Neural cell (in vitro differentiated cells): ENCODE measurements around the gene SLC25A43. TPM values are rescaled to one million over a fixed set of nuclear protein-coding genes. Genes with fewer than 3 reads are reported as not detected.
"Not testable (repeated sequence)": the region's sequence is repeated elsewhere in the genome, so short reads cannot be mapped to it uniquely, and the experiment has no call there.

Experiments used
- H2AFZ ChIP-seq: fragments of 200-600, 300-800 bp; sonication (generic), shearing (Covaris generic); 2 replicates; pipeline ENCODE4 v1.6.0; 2014; ENCODE audit warnings: low read depth, mild to moderate bottlenecking, antibody characterized with exemption, low read length, moderate library complexity
- H3F3A ChIP-seq: fragments of 200-600 bp; shearing (Covaris generic); 2 replicates; pipeline ENCODE4 v1.6.1; 2016; ENCODE audit warnings: mild to moderate bottlenecking, moderate library complexity, mixed read lengths, antibody characterized with exemption, low read length; ENCODE audit not compliant: insufficient read depth, poor library complexity, severe bottlenecking
- H3K27ac ChIP-seq: fragments of 200-600, 300-800 bp; sonication (generic), shearing (Covaris generic); 2 replicates; pipeline ENCODE4 v1.5.1; 2014; ENCODE audit warnings: mild to moderate bottlenecking, low read length, moderate library complexity
- H3K27me3 ChIP-seq: fragments of 300-800, 200-600 bp; sonication (generic), shearing (Covaris generic); 2 replicates; pipeline ENCODE4 v1.6.0; 2014; ENCODE audit warnings: mild to moderate bottlenecking, low read depth, low read length, moderate library complexity; ENCODE audit not compliant: insufficient read depth
- H3K36me3 ChIP-seq: fragments of 300-800, 200-600 bp; sonication (generic), shearing (Covaris generic); 2 replicates; pipeline ENCODE4 v1.5.1; 2014; ENCODE audit warnings: mild to moderate bottlenecking, antibody characterized with exemption, low read length, moderate library complexity; ENCODE audit not compliant: insufficient read depth
- H3K4me2 ChIP-seq: fragments of 300-800, 200-600 bp; sonication (generic), shearing (Covaris generic); 2 replicates; pipeline ENCODE4 v1.6.0; 2014; ENCODE audit warnings: mild to moderate bottlenecking, low read length
- H3K4me3 ChIP-seq: fragments of 300-800, 200-600 bp; sonication (generic), shearing (Covaris generic); 2 replicates; pipeline ENCODE4 v1.5.1; 2014; ENCODE audit warnings: mild to moderate bottlenecking, low read length, moderate library complexity
- H3K79me2 ChIP-seq: fragments of 200-600 bp; shearing (Covaris generic); replicated peaks from 2 replicates; pipeline ENCODE4 v1.6.0; 2014; ENCODE audit warnings: mild to moderate bottlenecking, low read length, moderate library complexity; ENCODE audit not compliant: insufficient read depth
- H3K9ac ChIP-seq: fragments of 300-800, 200-600 bp; sonication (generic), shearing (Covaris generic); 2 replicates; pipeline ENCODE4 v1.6.1; 2016; ENCODE audit warnings: mild to moderate bottlenecking, low read length, mixed read lengths
- H3K9me2 ChIP-seq: fragments of 200-600 bp; shearing (Covaris generic); 2 replicates; pipeline ENCODE4 v1.6.1; 2016; ENCODE audit warnings: mild to moderate bottlenecking, low read length, mixed read lengths; ENCODE audit not compliant: insufficient read depth
- H3K9me3 ChIP-seq: fragments of 200-600, 300-800 bp; sonication (generic), shearing (Covaris generic); 2 replicates; pipeline ENCODE4 v1.6.1; 2016; ENCODE audit warnings: mild to moderate bottlenecking, mixed run types, low read length, moderate library complexity, mixed read lengths
- H4K20me1 ChIP-seq: fragments of 200-600 bp; shearing (Covaris generic); 2 replicates; pipeline ENCODE4 v1.6.1; 2016; ENCODE audit warnings: mild to moderate bottlenecking, mixed run types; ENCODE audit not compliant: insufficient read depth
- CTCF ChIP-seq: fragments of 450-650 bp; IDR thresholded peaks from 2 replicates; pipeline ENCODE4 v1.5.1; 2014; ENCODE audit warnings: antibody characterized with exemption, mild to moderate bottlenecking, moderate library complexity; ENCODE audit not compliant: poor library complexity, severe bottlenecking
- EP300 ChIP-seq: fragments of 450-650 bp; conservative IDR thresholded peaks from 2 replicates; pipeline ENCODE4 v1.6.1; 2014; ENCODE audit warnings: antibody characterized with exemption, mild to moderate bottlenecking, moderate library complexity; ENCODE audit not compliant: poor library complexity, severe bottlenecking
- EZH2 ChIP-seq: fragments of 200-600, 300-800 bp; shearing (Covaris generic), sonication (generic); IDR thresholded peaks from 2 replicates; pipeline ENCODE4 v1.6.1; 2014; ENCODE audit warnings: antibody characterized with exemption, low read length, borderline replicate concordance, mild to moderate bottlenecking; ENCODE audit not compliant: insufficient read depth, poor library complexity, severe bottlenecking
- POLR2AphosphoS5 ChIP-seq: IDR thresholded peaks from 2 replicates; pipeline ENCODE4 v1.6.1; 2012
- RAD21 ChIP-seq: fragments of 450-650 bp; conservative IDR thresholded peaks from 2 replicates; pipeline ENCODE4 v1.6.1; 2014; ENCODE audit warnings: antibody characterized with exemption, mild to moderate bottlenecking, moderate library complexity
- REST ChIP-seq: IDR thresholded peaks from 2 replicates; pipeline ENCODE4 v1.6.1; 2012; ENCODE audit warnings: borderline replicate concordance
- SMC3 ChIP-seq: fragments of 450-650 bp; conservative IDR thresholded peaks from 2 replicates; pipeline ENCODE4 v1.6.1; 2014; ENCODE audit warnings: antibody characterized with exemption, mild to moderate bottlenecking, moderate library complexity; ENCODE audit not compliant: poor library complexity
- polyA plus RNA-seq: library from polyadenylated mRNA; depleted of rRNA; stranded (reverse); fragments of >200 nt; gene quantifications from 2 replicates; pipeline ENCODE4 v1.2.3, GENCODE V29; 2014

SLC25A43 gene
- polyA plus RNA-seq, 1 donor from 2014 or later: not detected

GRCh38 chrX:119486745-119487144, 87.6 kb downstream of the SLC25A43 start:
- Histone ChIP-seq H4K20me1 (no peaks in the 10 kb centered on the region), H3K36me3 (no peaks in the 10 kb centered on the region), H3K4me3 (no peak overlapping the region), H3F3A (no peaks in the 10 kb centered on the region), H3K27me3 (no peaks in the 10 kb centered on the region), H3K9ac (no peak overlapping the region), H3K27ac (no peak overlapping the region), H2AFZ (no peak overlapping the region), H3K79me2 (no peaks in the 10 kb centered on the region), H3K9me2 (no peaks in the 10 kb centered on the region), H3K4me2 (no peak overlapping the region), H3K9me3 (no peaks in the 10 kb centered on the region)
- TF ChIP-seq SMC3 (no peak), POLR2AphosphoS5 (no peak), EZH2 (no peak), REST (no peak)

- not testable (repeated sequence) for H4K20me1 ChIP-seq, H3K9me2 ChIP-seq, H3K4me2 ChIP-seq, H3F3A ChIP-seq, H3K9ac ChIP-seq, H3K27ac ChIP-seq, H3K9me3 ChIP-seq, H3K36me3 ChIP-seq, H3K4me3 ChIP-seq, H3K27me3 ChIP-seq, H2AFZ ChIP-seq, H3K79me2 ChIP-seq
These were observed 88.6 kb downstream of the SLC25A43 start for GRCh38 chrX:119487766-119488165.

- H3F3A ChIP-seq: no peaks in the 10 kb centered on the region
- no peaks in the 10 kb centered on the region for H3K36me3 ChIP-seq
- no peaks in the 10 kb centered on the region for H3K9me2 ChIP-seq
- H4K20me1 ChIP-seq: no peaks in the 10 kb centered on the region
- no peak overlapping the region for H3K9ac ChIP-seq
- no peaks in the 10 kb centered on the region for H3K79me2 ChIP-seq
- H2AFZ ChIP-seq: no peak overlapping the region
- no peaks in the 10 kb centered on the region for H3K9me3 ChIP-seq
- H3K27me3 ChIP-seq: no peaks in the 10 kb centered on the region
- H3K4me2 ChIP-seq: no peak overlapping the region
- H3K4me3 ChIP-seq: no peak overlapping the region
- no peak for TF ChIP-seq EP300
- peak; percentile 35 for TF ChIP-seq RAD21
- TF ChIP-seq SMC3: peak; percentile 48
- peak; percentile 55 for TF ChIP-seq CTCF
- H3K27ac ChIP-seq: no peak overlapping the region
These were observed 89.6 kb downstream of the SLC25A43 start for GRCh38 chrX:119488749-119489148.
